Stimulated activated CD8-positive, alpha-beta memory T cell treated with anti-CD3 and anti-CD28 coated beads, Interleukin-15, amount 100 ng/mL, for 48 hours (primary cell): ENCODE data around the gene FBLN5.
A peak's percentile ranks its signal among the peaks of the same experiment; 100 is the strongest.
"Not testable (repeated sequence)": the region's sequence is repeated elsewhere in the genome, so short reads cannot be mapped to it uniquely, and the experiment has no call there.

Source experiments
- DNase-seq, 2 donors: peaks; one replicate each; pipeline ENCODE4 v3.0.0-alpha.2; 2020; ENCODE audit warnings: low read depth in 2 of 2

FBLN5 gene

GRCh38 chr14:91884664-91885063 lies 62.8 kb downstream of the FBLN5 start:
- no peak for DNase-seq

GRCh38 chr14:91883753-91884152 lies 63.7 kb downstream of the FBLN5 start:
- no peak for DNase-seq

GRCh38 chr14:91882776-91883175 lies 64.7 kb downstream of the FBLN5 start:
- no peak for DNase-seq

GRCh38 chr14:91882369-91882768 lies 65.1 kb downstream of the FBLN5 start:
- DNase-seq = no peak

- DNase-seq = no peak
Measured at GRCh38 chr14:91879196-91879595, 68.3 kb downstream of the FBLN5 start.

GRCh38 chr14:91878274-91878673 lies 69.2 kb downstream of the FBLN5 start:
- no peak for DNase-seq

GRCh38 chr14:91877376-91877915 lies 70.0 kb downstream of the FBLN5 start:
- DNase-seq = no peak

GRCh38 chr14:91876492-91876891 lies 71.0 kb downstream of the FBLN5 start:
- DNase-seq = no peak

GRCh38 chr14:91875525-91876286 lies 71.8 kb downstream of the FBLN5 start:
- no peak for DNase-seq

- DNase-seq = peak in 1 of 2 donors; percentile 34
Measured at GRCh38 chr14:91873471-91874415, 73.8 kb downstream of the FBLN5 start.

GRCh38 chr14:91872517-91873470 lies 74.7 kb downstream of the FBLN5 start:
- no peak for DNase-seq

GRCh38 chr14:91872011-91872501 lies 75.4 kb downstream of the FBLN5 start:
- no peak for DNase-seq

- not testable (repeated sequence) for DNase-seq
Measured at GRCh38 chr14:91871401-91871800, 76.1 kb downstream of the FBLN5 start.

GRCh38 chr14:91870890-91871289 lies 76.6 kb downstream of the FBLN5 start:
- DNase-seq = no peak

GRCh38 chr14:91870001-91870400 lies 77.5 kb downstream of the FBLN5 start:
- no peak for DNase-seq

- no peak for DNase-seq
Measured at GRCh38 chr14:91869556-91869955, 77.9 kb downstream of the FBLN5 start.

GRCh38 chr14:91867316-91867988 lies 80.0 kb downstream of the FBLN5 start, which contains the start of gene TC2N:
Gene TC2N, minus strand, starts transcription at chr14:91867536. Its CDS starts 53,767 bp downstream, at chr14:91813769.
- peak in 1 of 2 donors; percentile 36 for DNase-seq

GRCh38 chr14:91866511-91867295 lies 80.8 kb downstream of the FBLN5 start:
- DNase-seq = no peak

- no peak for DNase-seq
Measured at GRCh38 chr14:91866061-91866460, 81.4 kb downstream of the FBLN5 start.

- no peak for DNase-seq
Measured at GRCh38 chr14:91862417-91862816, 85.1 kb downstream of the FBLN5 start.
